ENCODE measurements around the gene DAND5. TPM values are rescaled to one million over a fixed set of nuclear protein-coding genes. Genes with fewer than 3 reads are reported as not detected.

Gene DAND5
- total RNA-seq, 1 donor from 2014 or later: 0.07 TPM

DNA sequence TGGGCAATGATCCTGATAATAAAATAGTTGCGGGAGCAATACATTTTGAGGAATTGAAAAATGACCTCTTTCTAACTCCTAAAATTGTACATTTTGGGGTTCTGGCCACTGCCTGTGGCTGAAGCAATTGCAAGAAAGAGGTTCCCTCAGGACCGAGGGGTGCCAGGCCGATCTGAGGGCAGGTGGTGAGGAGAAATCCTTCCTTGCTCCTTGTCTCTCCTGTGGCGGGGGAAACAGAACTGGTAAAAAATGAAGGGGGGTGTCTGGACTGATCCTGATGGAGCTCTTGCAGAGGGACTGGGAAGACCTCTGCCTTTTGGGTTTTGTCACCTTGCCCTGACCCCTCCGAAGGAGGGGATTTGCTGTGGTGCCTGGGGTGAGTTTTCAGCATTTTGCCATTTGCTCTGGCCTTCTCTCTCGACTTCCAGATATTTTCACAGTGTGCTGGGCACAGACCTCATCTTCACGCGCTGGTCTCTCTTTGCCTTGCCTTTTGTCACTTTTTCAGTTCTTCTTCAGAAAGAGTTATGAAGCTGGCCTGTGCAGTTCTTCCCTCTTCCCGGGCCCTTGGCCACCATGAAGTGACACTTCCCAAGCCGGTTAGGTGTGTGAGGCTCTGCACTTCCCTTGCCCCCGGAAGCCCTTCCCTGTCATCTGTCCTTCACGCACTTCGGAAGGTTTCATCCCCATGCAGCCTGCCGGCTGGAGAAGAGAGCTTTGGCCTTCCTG lies 48.1 kb downstream of the DAND5 start:
- Mint-ChIP-seq H3K4me3 (no peak overlapping the region), H3K4me1 (peaks cover 23% of the 10 kb centered on the region), H3K9me3 (no peaks in the 10 kb centered on the region), H3K36me3 (no peaks in the 10 kb centered on the region), H3K27ac (no peak overlapping the region), H3K27me3 (ENCODE audit: insufficient read depth, low read depth) (peaks cover 97% of the 10 kb centered on the region)
- TF ChIP-seq EZH2 (IDR thresholded peaks at IDR 0.05): peak; percentile 79
- peak; percentile 50 for TF ChIP-seq EZH2phosphoT487 (IDR thresholded peaks at IDR 0.05)
- TF ChIP-seq, protein P1, sequence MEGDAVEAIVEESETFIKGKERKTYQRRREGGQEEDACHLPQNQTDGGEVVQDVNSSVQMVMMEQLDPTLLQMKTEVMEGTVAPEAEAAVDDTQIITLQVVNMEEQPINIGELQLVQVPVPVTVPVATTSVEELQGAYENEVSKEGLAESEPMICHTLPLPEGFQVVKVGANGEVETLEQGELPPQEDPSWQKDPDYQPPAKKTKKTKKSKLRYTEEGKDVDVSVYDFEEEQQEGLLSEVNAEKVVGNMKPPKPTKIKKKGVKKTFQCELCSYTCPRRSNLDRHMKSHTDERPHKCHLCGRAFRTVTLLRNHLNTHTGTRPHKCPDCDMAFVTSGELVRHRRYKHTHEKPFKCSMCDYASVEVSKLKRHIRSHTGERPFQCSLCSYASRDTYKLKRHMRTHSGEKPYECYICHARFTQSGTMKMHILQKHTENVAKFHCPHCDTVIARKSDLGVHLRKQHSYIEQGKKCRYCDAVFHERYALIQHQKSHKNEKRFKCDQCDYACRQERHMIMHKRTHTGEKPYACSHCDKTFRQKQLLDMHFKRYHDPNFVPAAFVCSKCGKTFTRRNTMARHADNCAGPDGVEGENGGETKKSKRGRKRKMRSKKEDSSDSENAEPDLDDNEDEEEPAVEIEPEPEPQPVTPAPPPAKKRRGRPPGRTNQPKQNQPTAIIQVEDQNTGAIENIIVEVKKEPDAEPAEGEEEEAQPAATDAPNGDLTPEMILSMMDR (IDR thresholded peaks at IDR 0.05): no peak
- Histone ChIP-seq H3K79me2 (ENCODE audit: low read depth) (no peaks in the 10 kb centered on the region), H2AFZ (replicated peaks) (no peak overlapping the region), H3K4me2 (no peak overlapping the region), H3K9me3 (ENCODE audit: low read depth) (no peaks in the 10 kb centered on the region), H3K4me3 (no peak overlapping the region), H3K36me3 (no peaks in the 10 kb centered on the region), H3F3A (ENCODE audit: low read depth) (peaks cover 66% of the 10 kb centered on the region), H3K4me1 (peaks cover 24% of the 10 kb centered on the region), H3K9ac (no peak overlapping the region), H4K20me1 (ENCODE audit: low read depth) (peaks cover 100% of the 10 kb centered on the region), H3K27me3 (peaks cover 100% of the 10 kb centered on the region), H3K27ac (no peak overlapping the region)
- DNase-seq (ENCODE audit: low spot score): no peak

DNA sequence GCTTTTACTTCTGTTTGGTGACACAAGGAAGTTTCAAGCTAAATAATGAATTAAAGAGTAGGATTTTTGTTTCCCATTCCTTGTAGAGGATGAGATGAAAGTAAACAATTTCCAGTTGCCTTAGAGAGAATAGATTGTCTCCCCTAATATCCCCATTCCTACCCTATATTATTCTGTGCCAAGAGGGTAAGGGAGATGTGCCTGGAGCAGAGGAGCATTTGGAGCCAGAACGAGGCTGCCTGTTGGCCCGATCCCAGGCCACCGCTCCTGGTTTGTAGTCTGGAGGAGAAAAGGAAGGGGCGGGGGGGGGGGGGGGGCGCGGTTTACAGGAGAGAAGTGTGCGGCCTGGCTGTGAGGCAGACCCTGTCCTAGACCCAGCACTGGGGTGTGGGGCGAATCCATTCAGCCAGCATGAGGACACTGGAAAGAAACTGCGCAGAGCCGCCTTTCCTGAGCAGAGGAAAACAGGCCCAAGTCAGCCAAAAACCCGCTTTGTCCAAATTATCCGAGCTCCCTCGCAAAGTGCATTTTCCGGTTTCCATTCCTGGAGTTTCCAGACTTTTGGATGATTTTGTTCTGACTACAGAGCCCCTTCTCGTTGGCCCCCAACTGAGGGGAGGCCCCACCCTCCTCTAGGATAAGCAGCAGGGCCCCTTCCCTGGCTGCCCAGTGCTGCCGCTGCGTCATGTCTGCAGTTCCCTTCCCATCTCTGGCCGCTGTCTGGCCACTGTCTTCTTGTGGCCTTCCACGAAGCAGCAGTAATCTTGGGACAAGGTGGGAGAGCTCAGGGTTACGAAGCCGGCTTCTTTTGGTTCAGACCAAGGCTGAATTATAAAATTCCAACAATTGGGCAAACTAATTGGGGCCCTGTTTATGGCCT lies 48.9 kb downstream of the DAND5 start:
- peak; percentile 93 for TF ChIP-seq EZH2 (IDR thresholded peaks at IDR 0.05)
- peak; percentile 93 for TF ChIP-seq EZH2phosphoT487 (IDR thresholded peaks at IDR 0.05)
- TF ChIP-seq, protein P1 (IDR thresholded peaks at IDR 0.05): no peak
- H3K9me3 Mint-ChIP-seq: no peaks in the 10 kb centered on the region
- H3K4me3 Mint-ChIP-seq: no peak overlapping the region
- Histone ChIP-seq H4K20me1 (ENCODE audit: low read depth) (peaks cover 100% of the 10 kb centered on the region), H3K9me3 (ENCODE audit: low read depth) (no peaks in the 10 kb centered on the region), H3K4me1 (peaks cover 31% of the 10 kb centered on the region), H3K36me3 (no peaks in the 10 kb centered on the region), H3K79me2 (ENCODE audit: low read depth) (no peaks in the 10 kb centered on the region), H3K27ac (no peak overlapping the region), H3K9ac (no peak overlapping the region), H3K4me3 (no peak overlapping the region), H3K27me3 (peaks cover 100% of the 10 kb centered on the region), H3K4me2 (peak overlapping the region; percentile 48), H2AFZ (replicated peaks) (no peak overlapping the region), H3F3A (ENCODE audit: low read depth) (peaks cover 74% of the 10 kb centered on the region)
- H3K4me1 Mint-ChIP-seq: peaks cover 23% of the 10 kb centered on the region
- no peaks in the 10 kb centered on the region for H3K36me3 Mint-ChIP-seq
- H3K27ac Mint-ChIP-seq: no peak overlapping the region
- peak; percentile 64 for DNase-seq (ENCODE audit: low spot score)
- peaks cover 97% of the 10 kb centered on the region for H3K27me3 Mint-ChIP-seq (ENCODE audit: insufficient read depth, low read depth)

DNA sequence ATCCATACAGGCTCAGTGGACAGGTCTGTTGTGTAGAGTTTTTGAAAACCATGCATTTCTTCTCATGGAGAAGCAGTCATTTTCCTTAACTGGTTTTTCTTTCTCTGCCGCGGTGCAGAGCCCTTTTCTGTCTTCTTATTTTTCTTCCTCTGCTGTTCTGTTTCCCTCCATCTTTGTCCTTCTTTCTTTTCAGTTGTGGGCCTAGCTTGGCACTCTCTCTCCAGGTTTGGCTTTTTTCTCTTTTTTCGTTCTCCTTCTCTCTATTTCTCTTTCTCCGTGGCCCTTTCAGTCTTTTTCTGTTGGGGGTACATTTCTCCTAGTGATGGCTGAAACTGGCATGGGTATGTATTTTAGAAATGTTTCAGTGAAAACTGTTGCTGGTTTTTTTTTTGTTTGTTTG lies 50.0 kb downstream of the DAND5 start:
- no peak overlapping the region for H3K4me3 ChIP-seq
- peaks cover 96% of the 10 kb centered on the region for H3K27me3 Mint-ChIP-seq (ENCODE audit: insufficient read depth, low read depth)
- H3K4me3 Mint-ChIP-seq: no peak overlapping the region
- no peaks in the 10 kb centered on the region for H3K36me3 Mint-ChIP-seq
- H3K9ac ChIP-seq: no peak overlapping the region
- H3K4me1 ChIP-seq: peaks cover 38% of the 10 kb centered on the region
- H3K4me1 Mint-ChIP-seq: peaks cover 22% of the 10 kb centered on the region
- H3K9me3 Mint-ChIP-seq: no peaks in the 10 kb centered on the region
- H3K79me2 ChIP-seq (ENCODE audit: low read depth): no peaks in the 10 kb centered on the region
- no peak overlapping the region for H2AFZ ChIP-seq (replicated peaks)
- H3K27ac ChIP-seq: no peak overlapping the region
- H3K4me2 ChIP-seq: no peak overlapping the region
- H4K20me1 ChIP-seq (ENCODE audit: low read depth): peaks cover 100% of the 10 kb centered on the region
- H3K9me3 ChIP-seq (ENCODE audit: low read depth): no peaks in the 10 kb centered on the region
- H3K27ac Mint-ChIP-seq: no peak overlapping the region
- peaks cover 100% of the 10 kb centered on the region for H3K27me3 ChIP-seq
- DNase-seq (ENCODE audit: low spot score): no peak
- no peaks in the 10 kb centered on the region for H3K36me3 ChIP-seq
- peaks cover 82% of the 10 kb centered on the region for H3F3A ChIP-seq (ENCODE audit: low read depth)
- no peak for TF ChIP-seq EZH2phosphoT487 (IDR thresholded peaks at IDR 0.05)
